SK-N-MC (cell line): Measurements from ENCODE around the gene MIA.
"Not testable (repeated sequence)": the region's sequence is repeated elsewhere in the genome, so short reads cannot be mapped to it uniquely, and the experiment has no call there.

Experiments used
- DNase-seq: peaks from one replicate; pipeline ENCODE4 v3.0.0-alpha.2; 2011; ENCODE audit warnings: low read depth, low spot score
- H3K27ac ChIP-seq: fragments of 200-600 bp; sonication (generic); 2 replicates; pipeline ENCODE4 v1.5.1; 2016; ENCODE audit warnings: mixed run types
- H3K36me3 ChIP-seq: fragments of 200-600 bp; sonication (generic); 2 replicates; pipeline ENCODE4 v1.6.1; 2017; ENCODE audit warnings: antibody characterized with exemption, low read length, mixed read lengths; ENCODE audit not compliant: insufficient read depth
- H3K4me3 ChIP-seq: fragments of 200-600 bp; sonication (generic); 2 replicates; pipeline ENCODE4 v1.5.1; 2016
- H3K9ac ChIP-seq: fragments of 200-600 bp; sonication (generic); 2 replicates; pipeline ENCODE4 v1.8.0; 2017; ENCODE audit warnings: mixed run types, mixed read lengths; ENCODE audit not compliant: insufficient read length
- H3K9me3 ChIP-seq: fragments of 200-600 bp; sonication (generic); 2 replicates; pipeline ENCODE4 v1.6.1; 2017; ENCODE audit warnings: low read depth, mild to moderate bottlenecking, antibody characterized with exemption, low read length, moderate library complexity, mixed read lengths
- EZH2 ChIP-seq: fragments of 200-600 bp; sonication (generic); IDR thresholded peaks from one replicate; pipeline ENCODE4 v1.6.1; 2017; ENCODE audit warnings: antibody characterized with exemption
- FOXP2 ChIP-seq: optimal IDR thresholded peaks from 2 replicates; pipeline ENCODE3; 2011; ENCODE audit warnings: mild to moderate bottlenecking, moderate library complexity; ENCODE audit not compliant: insufficient read depth; ENCODE audit errors: extremely low read length, control extremely low read depth
- POLR2AphosphoS5 ChIP-seq: IDR thresholded peaks from 2 replicates; pipeline ENCODE4 v1.6.1; 2012; ENCODE audit warnings: mild to moderate bottlenecking, low read depth, low read length, borderline replicate concordance

The MIA gene

DNA sequence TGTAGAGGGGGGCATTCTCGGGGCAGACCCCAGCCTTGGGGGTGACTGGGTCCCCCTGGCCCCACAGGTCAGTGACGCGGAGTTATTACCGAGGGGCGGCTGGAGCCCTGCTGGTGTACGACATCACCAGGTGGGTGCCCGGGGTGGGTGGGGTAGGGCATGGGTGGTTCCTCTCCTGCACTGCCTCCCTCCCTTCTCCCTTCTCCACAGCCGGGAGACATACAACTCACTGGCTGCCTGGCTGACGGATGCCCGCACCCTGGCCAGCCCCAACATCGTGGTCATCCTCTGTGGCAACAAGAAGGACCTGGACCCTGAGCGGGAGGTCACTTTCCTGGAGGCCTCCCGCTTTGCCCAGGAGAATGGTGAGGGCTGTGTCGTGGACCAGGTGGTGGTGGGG lies 8.4 kb downstream of the MIA start:
- no peaks in the 10 kb centered on the region for H3K9me3 ChIP-seq
- DNase-seq, result no peak
- no peak overlapping the region for H3K4me3 ChIP-seq
- TF ChIP-seq FOXP2, result no peak
- no peak for TF ChIP-seq EZH2
- TF ChIP-seq POLR2AphosphoS5, result no peak
- no peaks in the 10 kb centered on the region for H3K36me3 ChIP-seq
- no peak overlapping the region for H3K27ac ChIP-seq
- no peak overlapping the region for H3K9ac ChIP-seq

DNA sequence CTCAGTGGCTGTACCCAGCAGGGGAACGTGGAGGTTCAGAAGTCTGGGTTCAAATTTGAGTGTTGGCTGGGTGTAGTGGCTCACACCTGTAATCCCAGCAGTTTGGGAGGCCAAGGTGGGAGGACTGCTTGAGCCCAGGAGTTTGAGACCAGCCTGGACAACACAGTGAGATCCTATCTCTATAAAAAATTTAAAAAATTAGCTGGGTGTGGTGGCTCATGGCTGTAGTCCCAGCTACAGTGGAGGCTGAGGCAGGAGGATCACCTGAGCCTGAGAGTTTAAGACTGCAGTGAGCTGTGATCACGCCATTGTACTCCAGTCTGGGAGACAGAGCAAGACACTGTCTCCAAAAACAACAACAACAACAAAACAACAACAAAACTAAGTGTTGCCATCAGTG lies 8.8 kb downstream of the MIA start:
- not testable (repeated sequence) for H3K9ac ChIP-seq, H3K9me3 ChIP-seq, H3K27ac ChIP-seq, H3K36me3 ChIP-seq, H3K4me3 ChIP-seq, DNase-seq

DNA sequence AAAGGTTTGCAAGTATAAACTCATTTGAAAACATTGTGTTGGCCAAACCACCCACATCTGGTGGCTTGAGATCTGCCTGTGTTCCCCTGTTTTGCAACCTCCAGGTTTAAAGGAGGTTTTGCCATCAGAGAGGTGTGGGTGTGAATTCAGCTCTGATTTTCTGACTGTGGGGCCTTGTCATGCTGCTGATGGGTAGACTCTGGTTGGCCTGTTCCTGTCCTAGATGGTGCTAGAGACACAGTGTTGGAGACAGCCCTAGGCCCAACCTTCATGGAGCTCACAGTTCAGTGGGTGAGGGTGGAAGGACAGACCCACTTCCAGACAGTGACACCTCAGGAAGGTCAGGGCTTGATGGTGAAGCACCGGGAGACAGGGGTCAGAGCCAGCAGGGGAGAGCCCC lies 10.2 kb downstream of the MIA start:
- no peak for DNase-seq
- Histone ChIP-seq H3K9ac (no peak overlapping the region), H3K9me3 (no peaks in the 10 kb centered on the region), H3K27ac (no peak overlapping the region), H3K4me3 (no peak overlapping the region), H3K36me3 (no peaks in the 10 kb centered on the region)
- TF ChIP-seq POLR2AphosphoS5 (no peak), EZH2 (no peak), FOXP2 (no peak)

DNA sequence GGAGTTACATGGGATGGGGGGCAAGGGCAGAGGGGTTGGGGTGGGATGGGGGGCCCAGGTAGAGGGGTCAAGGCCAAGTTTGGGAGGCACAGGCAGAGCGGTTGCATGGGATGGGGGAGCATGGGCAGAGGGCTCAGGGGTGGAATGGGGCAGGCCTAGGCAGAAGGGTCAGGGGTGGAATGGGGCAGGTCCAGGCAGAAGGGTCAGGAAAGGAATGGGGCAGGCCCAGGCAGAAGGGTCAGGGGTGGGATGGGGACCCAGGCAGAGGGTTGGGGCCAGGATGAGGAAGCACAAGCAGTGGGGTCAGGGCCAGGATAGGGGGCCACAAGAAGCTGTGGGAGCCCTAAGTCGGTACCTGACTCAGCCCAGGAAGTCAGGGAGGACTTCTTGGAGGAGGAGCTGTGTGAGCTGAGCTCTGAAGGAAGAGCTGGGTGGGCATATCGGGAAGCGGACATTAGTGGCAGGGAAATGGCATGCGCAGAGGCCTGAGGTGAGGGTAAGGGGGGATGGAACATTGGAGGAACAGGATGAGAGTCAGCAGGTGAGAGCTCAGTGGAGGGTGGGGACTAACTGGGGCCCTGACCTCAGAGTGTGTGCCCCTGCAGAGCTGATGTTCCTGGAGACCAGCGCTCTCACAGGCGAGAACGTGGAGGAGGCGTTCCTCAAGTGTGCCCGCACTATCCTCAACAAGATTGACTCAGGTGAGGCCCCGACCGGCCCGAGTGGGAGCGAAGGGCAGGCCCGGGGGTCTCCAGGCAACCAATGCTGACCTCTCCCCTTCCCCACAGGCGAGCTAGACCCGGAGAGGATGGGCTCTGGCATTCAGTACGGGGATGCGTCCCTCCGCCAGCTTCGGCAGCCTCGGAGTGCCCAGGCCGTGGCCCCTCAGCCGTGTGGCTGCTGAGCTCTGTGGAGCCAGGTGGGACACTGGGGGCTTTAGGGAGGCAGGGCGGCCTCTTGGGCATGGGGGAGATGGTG lies 11.0 kb downstream of the MIA start:
- DNase-seq, result no peak
- Histone ChIP-seq H3K36me3 (no peaks in the 10 kb centered on the region), H3K27ac (no peak overlapping the region), H3K9ac (no peak overlapping the region), H3K9me3 (no peaks in the 10 kb centered on the region), H3K4me3 (no peak overlapping the region)
- TF ChIP-seq FOXP2 (no peak), EZH2 (no peak), POLR2AphosphoS5 (no peak)

DNA sequence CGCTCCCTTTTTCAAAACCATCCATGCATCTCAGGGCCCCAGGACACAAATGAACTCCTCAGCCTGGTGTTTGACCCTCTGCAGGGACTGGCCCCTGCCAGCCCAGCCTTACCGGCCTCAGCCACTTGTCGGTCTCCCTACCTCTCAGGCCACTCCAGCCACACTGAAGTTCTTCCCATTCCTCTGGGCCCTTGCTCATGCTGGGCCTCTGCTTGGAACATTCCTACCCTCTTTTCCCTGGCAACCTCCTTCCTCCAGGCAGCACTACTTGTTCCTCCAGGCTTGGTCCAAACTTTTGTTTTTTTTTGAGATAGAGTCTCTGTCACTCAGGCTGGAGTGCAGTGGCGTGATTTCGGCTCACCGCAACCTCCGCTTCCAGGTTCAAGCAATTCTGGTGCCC lies 16.0 kb downstream of the MIA start:
- H3K4me3 ChIP-seq, result no peak overlapping the region
- TF ChIP-seq FOXP2, result no peak
- no peak for TF ChIP-seq EZH2
- H3K9ac ChIP-seq, result no peak overlapping the region
- DNase-seq, result no peak
- no peaks in the 10 kb centered on the region for H3K36me3 ChIP-seq
- no peak overlapping the region for H3K27ac ChIP-seq
- no peaks in the 10 kb centered on the region for H3K9me3 ChIP-seq

DNA sequence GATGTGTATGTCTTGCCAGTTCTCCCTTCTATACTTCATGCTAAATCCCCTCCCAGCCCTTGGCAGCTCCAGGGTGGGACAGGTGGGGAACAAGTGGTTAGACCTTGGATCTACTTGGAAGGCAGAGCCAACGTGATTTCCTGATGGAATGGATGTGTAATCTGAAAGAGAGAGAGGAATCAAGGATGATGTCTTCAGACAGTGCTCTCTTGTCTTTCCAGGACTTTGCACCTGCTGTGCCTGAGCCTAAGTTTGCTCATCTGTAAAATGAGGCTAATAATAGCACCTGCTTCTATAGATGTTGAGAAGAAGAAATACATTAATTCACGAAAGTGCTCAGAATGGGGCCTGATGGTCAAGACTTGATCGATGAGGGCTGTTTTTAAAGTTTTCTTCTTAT lies 16.7 kb downstream of the MIA start:
- Histone ChIP-seq H3K9ac (no peak overlapping the region), H3K4me3 (no peak overlapping the region), H3K9me3 (no peaks in the 10 kb centered on the region), H3K27ac (no peak overlapping the region), H3K36me3 (no peaks in the 10 kb centered on the region)
- DNase-seq, result no peak
- TF ChIP-seq POLR2AphosphoS5, result no peak
- no peak for TF ChIP-seq EZH2
- no peak for TF ChIP-seq FOXP2

DNA sequence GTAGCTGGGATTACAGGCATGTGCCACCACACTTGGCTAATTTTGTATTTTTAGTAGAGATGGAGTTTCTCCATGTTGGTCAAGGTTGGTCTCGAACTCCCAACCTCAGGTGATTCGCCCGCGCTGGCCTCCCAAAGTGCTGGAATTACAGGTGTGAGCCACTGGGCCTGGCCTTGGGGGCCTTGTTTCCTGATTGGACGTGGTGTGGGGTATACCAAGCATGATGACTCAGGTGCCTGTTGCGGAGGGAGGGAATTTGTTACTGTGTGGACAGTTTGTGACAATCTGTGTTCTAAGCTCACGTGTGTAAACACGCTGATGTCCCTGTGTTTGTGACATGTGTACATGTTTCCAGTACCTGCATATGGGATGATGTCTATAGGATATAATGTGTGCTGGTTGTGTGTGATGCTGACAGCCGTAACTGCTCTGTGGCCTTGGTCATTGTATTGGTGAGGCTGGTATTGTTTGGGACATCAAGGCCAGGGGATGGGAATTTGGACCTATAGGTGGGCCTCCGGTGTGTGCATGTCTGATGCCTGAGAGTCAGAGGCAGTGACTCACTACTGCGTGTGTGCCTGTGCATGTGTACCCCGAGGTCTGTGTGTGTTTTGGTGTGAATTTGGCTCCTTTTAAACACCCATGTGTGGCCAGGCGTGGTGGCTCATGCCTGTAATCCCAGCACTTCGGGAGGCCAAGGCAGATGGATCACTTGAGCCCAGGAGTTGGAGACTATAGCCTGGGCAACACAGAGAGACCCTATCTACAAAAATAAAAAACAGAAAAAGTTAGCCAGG lies 22.0 kb downstream of the MIA start:
- H3K4me3 ChIP-seq, result no peak overlapping the region
- H3K9me3 ChIP-seq, result no peaks in the 10 kb centered on the region
- H3K36me3 ChIP-seq, result peaks cover 26% of the 10 kb centered on the region
- H3K9ac ChIP-seq, result no peak overlapping the region
- DNase-seq, result no peak
- TF ChIP-seq FOXP2 (no peak), EZH2 (no peak), POLR2AphosphoS5 (no peak)
- H3K27ac ChIP-seq, result no peak overlapping the region; the same call in 1 of the 2 replicates

DNA sequence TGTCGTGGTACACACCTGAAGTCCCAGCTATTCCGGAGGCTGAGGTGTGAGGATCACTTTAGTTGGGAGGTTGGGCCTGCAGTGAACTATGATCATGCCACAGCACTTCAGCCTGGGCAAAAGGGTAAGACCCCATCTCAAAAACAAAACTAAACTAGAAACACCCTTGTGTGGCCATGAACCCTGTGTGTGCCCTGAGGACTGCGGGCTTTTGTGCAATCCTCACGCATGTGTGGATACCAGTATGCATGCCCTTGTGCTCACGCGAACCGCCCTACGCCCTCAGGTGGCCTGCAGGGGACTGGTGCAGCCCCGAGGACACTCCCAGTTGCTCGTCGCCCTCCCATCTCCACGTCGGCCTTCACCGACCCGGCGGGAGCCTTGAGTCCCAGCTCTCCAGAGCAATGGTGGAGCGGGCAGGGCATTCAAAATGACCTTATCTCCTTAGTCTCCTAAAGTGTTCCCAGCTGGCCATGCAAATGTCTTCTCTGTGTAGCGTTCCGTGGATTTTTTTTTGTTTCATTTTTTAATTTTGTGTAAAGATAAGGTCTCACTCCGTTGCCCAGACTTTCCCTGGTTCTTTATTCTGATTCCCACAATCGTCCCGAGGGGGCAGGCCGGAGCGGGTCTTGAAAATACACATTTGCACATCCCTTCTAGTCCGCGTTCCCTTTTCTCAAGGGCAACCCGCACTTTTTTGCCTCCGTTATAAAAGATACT lies 22.8 kb downstream of the MIA start:
- peak overlapping the region; percentile 91 for H3K4me3 ChIP-seq
- H3K9me3 ChIP-seq, result no peaks in the 10 kb centered on the region
- peak overlapping the region; percentile 87 for H3K9ac ChIP-seq
- H3K27ac ChIP-seq, result peak overlapping the region; percentile 87
- peaks cover 33% of the 10 kb centered on the region for H3K36me3 ChIP-seq
- TF ChIP-seq EZH2 (no peak), POLR2AphosphoS5 (no peak)
- no peak for DNase-seq
